ENCODE data around the gene KAT7.
A peak's percentile ranks its signal among the peaks of the same experiment; 100 is the strongest.

KAT7 gene

GRCh38 chr17:49854126-49854525 lies 65.6 kb downstream of the KAT7 start:
- POLR2A ChIA-PET (ENCODE audit: low non-redundant PET) = no interaction called here
- H3K27ac ChIP-seq = no peak overlapping the region
- CTCF ChIA-PET = interaction anchor here (1.0 to 1.2 kb wide), 2 partner anchors 26 to 140 kb away, joined by 3 to 4 read pairs; partner anchors contain the start of gene DLX3
- DNase-seq (ENCODE audit: low spot score) = no peak
- TF ChIP-seq, protein P1, sequence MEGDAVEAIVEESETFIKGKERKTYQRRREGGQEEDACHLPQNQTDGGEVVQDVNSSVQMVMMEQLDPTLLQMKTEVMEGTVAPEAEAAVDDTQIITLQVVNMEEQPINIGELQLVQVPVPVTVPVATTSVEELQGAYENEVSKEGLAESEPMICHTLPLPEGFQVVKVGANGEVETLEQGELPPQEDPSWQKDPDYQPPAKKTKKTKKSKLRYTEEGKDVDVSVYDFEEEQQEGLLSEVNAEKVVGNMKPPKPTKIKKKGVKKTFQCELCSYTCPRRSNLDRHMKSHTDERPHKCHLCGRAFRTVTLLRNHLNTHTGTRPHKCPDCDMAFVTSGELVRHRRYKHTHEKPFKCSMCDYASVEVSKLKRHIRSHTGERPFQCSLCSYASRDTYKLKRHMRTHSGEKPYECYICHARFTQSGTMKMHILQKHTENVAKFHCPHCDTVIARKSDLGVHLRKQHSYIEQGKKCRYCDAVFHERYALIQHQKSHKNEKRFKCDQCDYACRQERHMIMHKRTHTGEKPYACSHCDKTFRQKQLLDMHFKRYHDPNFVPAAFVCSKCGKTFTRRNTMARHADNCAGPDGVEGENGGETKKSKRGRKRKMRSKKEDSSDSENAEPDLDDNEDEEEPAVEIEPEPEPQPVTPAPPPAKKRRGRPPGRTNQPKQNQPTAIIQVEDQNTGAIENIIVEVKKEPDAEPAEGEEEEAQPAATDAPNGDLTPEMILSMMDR (conservative IDR thresholded peaks at IDR 0.05; ENCODE audit: low read depth) = no peak

DNA sequence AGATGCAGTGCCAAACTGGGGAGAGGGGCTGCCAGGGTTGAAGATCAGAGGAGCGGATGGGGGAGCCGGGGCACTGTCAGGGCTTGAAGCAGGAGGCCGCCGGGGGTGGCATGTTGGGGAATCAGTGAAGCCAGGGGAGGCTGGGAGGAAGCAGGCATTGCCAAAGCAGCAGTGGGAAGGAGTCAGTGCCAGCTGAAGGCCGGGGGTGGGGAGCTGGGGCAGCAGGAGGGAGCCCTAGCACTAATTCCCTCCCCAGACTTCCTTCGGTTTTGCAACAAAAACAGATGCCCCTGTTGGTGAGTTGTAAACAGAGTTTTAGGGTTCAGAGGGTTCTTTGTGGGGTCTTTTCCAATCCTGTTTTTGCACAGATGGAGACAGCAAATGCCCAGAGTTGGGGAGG lies 70.3 kb downstream of the KAT7 start:
- POLR2A ChIA-PET (ENCODE audit: low non-redundant PET) = no interaction called here
- TF ChIP-seq, protein P1 (conservative IDR thresholded peaks at IDR 0.05; ENCODE audit: low read depth) = no peak
- H3K27ac ChIP-seq = no peak overlapping the region
- CTCF ChIA-PET = interaction anchor here (0.7 to 4.3 kb wide), 2 partner anchors 139 to 311 kb away, joined by 6 to 19 read pairs; no protein-coding TSS in a partner anchor
- DNase-seq (ENCODE audit: low spot score) = no peak

- POLR2A ChIA-PET (ENCODE audit: low non-redundant PET) = interaction anchor here (0.6 kb wide), 1 partner anchor 29 kb away, joined by 3 read pairs; no protein-coding TSS in a partner anchor
- DNase-seq (ENCODE audit: low spot score) = no peak
- CTCF ChIA-PET = interaction anchor here (0.6 to 5.4 kb wide), 5 partner anchors 74 to 1212 kb away, joined by 3 to 77 read pairs (median 3); partner anchors contain the start of gene DLX3
- TF ChIP-seq, protein P1 (conservative IDR thresholded peaks at IDR 0.05; ENCODE audit: low read depth) = no peak
- no peak overlapping the region for H3K27ac ChIP-seq
These were observed 71.8 kb downstream of the KAT7 start for GRCh38 chr17:49859991-49860953.

- ChIA-PET CTCF (interaction anchor here (0.6 to 5.4 kb wide), 9 partner anchors 8 to 1005 kb away, joined by 3 to 77 read pairs (median 3); partner anchors contain the start of gene DLX3), POLR2A (ENCODE audit: low non-redundant PET) (interaction anchor here (0.7 kb wide), 1 partner anchor 135 kb away, joined by 11 read pairs; no protein-coding TSS in a partner anchor)
- DNase-seq (ENCODE audit: low spot score) = peak; percentile 89
These were observed 72.8 kb downstream of the KAT7 start for GRCh38 chr17:49861150-49861884.

GRCh38 chr17:49862781-49863331 lies 74.4 kb downstream of the KAT7 start:
- DNase-seq (ENCODE audit: low spot score) = no peak
- H3K27ac ChIP-seq = no peak overlapping the region
- CTCF ChIA-PET = interaction anchor here (5.4 kb wide), 1 partner anchor 133 kb away, joined by 77 read pairs; the partner anchor contains the start of gene DLX3
- POLR2A ChIA-PET (ENCODE audit: low non-redundant PET) = no interaction called here
- TF ChIP-seq, protein P1 (conservative IDR thresholded peaks at IDR 0.05; ENCODE audit: low read depth) = no peak

More at GRCh38 chr17:49861150-49861884, 72.8 kb downstream of the KAT7 start:
- H3K27ac ChIP-seq = no peak overlapping the region
- TF ChIP-seq, protein P1 (conservative IDR thresholded peaks at IDR 0.05; ENCODE audit: low read depth) = peak; percentile 93

All from RWPE1 (cell line).